SU-DHL-6 (cell line): ENCODE results near the gene SLC13A2.

Experiments
- CTCF ChIP-seq: fragments of 200-600 bp; sonication (generic); IDR thresholded peaks from one replicate; pipeline ENCODE4 v1.5.1; 2017; ENCODE audit warnings: antibody characterized with exemption, mild to moderate bottlenecking, low read length, moderate library complexity; ENCODE audit not compliant: insufficient read depth, poor library complexity, severe bottlenecking
- EZH2phosphoT487 ChIP-seq: fragments of 200-600 bp; sonication (generic), shearing (Covaris generic); conservative IDR thresholded peaks from 2 replicates; pipeline ENCODE4 v1.6.1; 2018; ENCODE audit warnings: mild to moderate bottlenecking, antibody characterized with exemption, low read length, moderate library complexity, mixed read lengths

DNA sequence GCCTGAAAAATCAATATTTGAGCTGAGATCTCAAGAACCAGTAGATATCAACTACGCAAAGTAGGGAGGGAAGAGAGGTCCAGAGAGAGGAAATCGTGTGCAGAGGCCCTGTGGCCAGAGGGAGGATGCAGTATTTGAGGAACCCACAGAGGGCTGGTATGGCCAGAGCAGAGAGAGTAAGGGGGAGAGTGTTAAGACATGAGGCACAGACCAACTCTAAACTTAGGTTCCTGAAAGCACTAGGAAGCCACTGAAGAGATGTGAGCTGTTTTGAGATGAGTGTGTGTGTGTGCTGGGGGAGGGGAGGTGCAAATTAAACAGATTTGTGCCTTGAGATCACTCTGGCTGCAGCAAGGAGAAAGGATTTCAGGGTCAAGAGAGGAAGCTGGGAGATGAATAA lies 10.9 kb downstream of the SLC13A2 start:
- TF ChIP-seq CTCF (no peak), EZH2phosphoT487 (no peak)
